ENCODE data around the gene HIP1R. TPM values are rescaled to one million over a fixed set of nuclear protein-coding genes. Genes with fewer than 3 reads are reported as not detected.

The HIP1R gene
- total RNA-seq, 1 donor from 2014 or later: 22.2 TPM

GRCh38 chr12:122858171-122858570 lies 22.9 kb downstream of the HIP1R start:
- Mint-ChIP-seq H3K27me3 (ENCODE audit: low read depth, unreplicated experiment) (no peaks in the 10 kb centered on the region), H3K9me3 (ENCODE audit: unreplicated experiment) (no peaks in the 10 kb centered on the region), H3K27ac (ENCODE audit: unreplicated experiment) (no peak overlapping the region), H3K4me3 (ENCODE audit: unreplicated experiment) (no peak overlapping the region), H3K36me3 (ENCODE audit: low read depth, unreplicated experiment) (peaks cover 7% of the 10 kb centered on the region), H3K4me1 (ENCODE audit: low read depth, unreplicated experiment) (no peaks in the 10 kb centered on the region)
- DNase-seq (ENCODE audit: low read depth) (no peak), FAIRE-seq (no peak)
- Histone ChIP-seq H3K27ac (ENCODE audit: low read depth, low read length) (no peak overlapping the region), H3K27me3 (ENCODE audit: insufficient read depth, low read length) (no peaks in the 10 kb centered on the region), H4K20me1 (ENCODE audit: insufficient read depth, low read length) (peaks cover 7% of the 10 kb centered on the region), H3K4me1 (ENCODE audit: insufficient read depth, low read length) (peaks cover 8% of the 10 kb centered on the region), H2AFZ (ENCODE audit: low read depth, low read length) (no peak overlapping the region), H3K4me3 (ENCODE audit: insufficient read depth, low read depth, low read length) (no peak overlapping the region), H3K9ac (ENCODE audit: low read length) (no peak overlapping the region), H3K36me3 (ENCODE audit: insufficient read depth, low read length) (no peaks in the 10 kb centered on the region), H3K4me2 (ENCODE audit: low read length) (no peak overlapping the region), H3K9me3 (ENCODE audit: insufficient read depth, low read depth, low read length) (no peaks in the 10 kb centered on the region), H3K79me2 (ENCODE audit: insufficient read depth, low read length) (no peaks in the 10 kb centered on the region)
- TF ChIP-seq EZH2 (IDR thresholded peaks at IDR 0.05; ENCODE audit: insufficient read depth, low read length) (no peak), CTCF (IDR thresholded peaks at IDR 0.05; ENCODE audit: insufficient read depth, low read depth, low read length) (no peak)

GRCh38 chr12:122858591-122859302 lies 23.5 kb downstream of the HIP1R start:
- H3K4me3 Mint-ChIP-seq (ENCODE audit: unreplicated experiment): no peak overlapping the region
- Histone ChIP-seq H2AFZ (ENCODE audit: low read depth, low read length) (no peak overlapping the region), H3K27ac (ENCODE audit: low read depth, low read length) (no peak overlapping the region), H3K9me3 (ENCODE audit: insufficient read depth, low read depth, low read length) (no peaks in the 10 kb centered on the region), H3K36me3 (ENCODE audit: insufficient read depth, low read length) (no peaks in the 10 kb centered on the region), H3K27me3 (ENCODE audit: insufficient read depth, low read length) (no peaks in the 10 kb centered on the region), H4K20me1 (ENCODE audit: insufficient read depth, low read length) (peaks cover 13% of the 10 kb centered on the region), H3K79me2 (ENCODE audit: insufficient read depth, low read length) (no peaks in the 10 kb centered on the region), H3K4me2 (ENCODE audit: low read length) (no peak overlapping the region), H3K9ac (ENCODE audit: low read length) (no peak overlapping the region), H3K4me3 (ENCODE audit: insufficient read depth, low read depth, low read length) (no peak overlapping the region), H3K4me1 (ENCODE audit: insufficient read depth, low read length) (peaks cover 11% of the 10 kb centered on the region)
- no peak for TF ChIP-seq CTCF (IDR thresholded peaks at IDR 0.05; ENCODE audit: insufficient read depth, low read depth, low read length)
- H3K36me3 Mint-ChIP-seq (ENCODE audit: low read depth, unreplicated experiment): peaks cover 10% of the 10 kb centered on the region
- no peaks in the 10 kb centered on the region for H3K27me3 Mint-ChIP-seq (ENCODE audit: low read depth, unreplicated experiment)
- DNase-seq (ENCODE audit: low read depth) (no peak), FAIRE-seq (no peak)
- H3K4me1 Mint-ChIP-seq (ENCODE audit: low read depth, unreplicated experiment): no peaks in the 10 kb centered on the region
- H3K9me3 Mint-ChIP-seq (ENCODE audit: unreplicated experiment): no peaks in the 10 kb centered on the region
- H3K27ac Mint-ChIP-seq (ENCODE audit: unreplicated experiment): no peak overlapping the region

GRCh38 chr12:122859303-122860039 lies 24.2 kb downstream of the HIP1R start:
- H3K27ac Mint-ChIP-seq (ENCODE audit: unreplicated experiment): no peak overlapping the region
- no peak for TF ChIP-seq CTCF (IDR thresholded peaks at IDR 0.05; ENCODE audit: insufficient read depth, low read depth, low read length)
- TF ChIP-seq EZH2 (IDR thresholded peaks at IDR 0.05; ENCODE audit: insufficient read depth, low read length): no peak

More at GRCh38 chr12:122859303-122860039, 24.2 kb downstream of the HIP1R start:
- DNase-seq (ENCODE audit: low read depth): no peak
- H3K27me3 ChIP-seq (ENCODE audit: insufficient read depth, low read length): no peaks in the 10 kb centered on the region
- no peaks in the 10 kb centered on the region for H3K79me2 ChIP-seq (ENCODE audit: insufficient read depth, low read length)
- H3K9ac ChIP-seq (ENCODE audit: low read length): no peak overlapping the region
- Mint-ChIP-seq H3K36me3 (ENCODE audit: low read depth, unreplicated experiment) (peaks cover 13% of the 10 kb centered on the region), H3K9me3 (ENCODE audit: unreplicated experiment) (no peaks in the 10 kb centered on the region), H3K4me3 (ENCODE audit: unreplicated experiment) (no peak overlapping the region), H3K4me1 (ENCODE audit: low read depth, unreplicated experiment) (no peaks in the 10 kb centered on the region), H3K27me3 (ENCODE audit: low read depth, unreplicated experiment) (no peaks in the 10 kb centered on the region)
- no peak overlapping the region for H3K27ac ChIP-seq (ENCODE audit: low read depth, low read length)
- peaks cover 16% of the 10 kb centered on the region for H4K20me1 ChIP-seq (ENCODE audit: insufficient read depth, low read length)
- no peak for FAIRE-seq
- H3K4me2 ChIP-seq (ENCODE audit: low read length): no peak overlapping the region
- H3K9me3 ChIP-seq (ENCODE audit: insufficient read depth, low read depth, low read length): no peaks in the 10 kb centered on the region
- no peaks in the 10 kb centered on the region for H3K36me3 ChIP-seq (ENCODE audit: insufficient read depth, low read length)
- peaks cover 11% of the 10 kb centered on the region for H3K4me1 ChIP-seq (ENCODE audit: insufficient read depth, low read length)
- H2AFZ ChIP-seq (ENCODE audit: low read depth, low read length): no peak overlapping the region
- H3K4me3 ChIP-seq (ENCODE audit: insufficient read depth, low read depth, low read length): no peak overlapping the region

Data from astrocyte (in vitro differentiated cells and primary cell).